Fibroblast of skin of right quadriceps (primary cell): ENCODE results near the gene NYNRIN.
A peak's percentile ranks its signal among the peaks of the same experiment; 100 is the strongest.
"Not testable (repeated sequence)": the region's sequence is repeated elsewhere in the genome, so short reads cannot be mapped to it uniquely, and the experiment has no call there.

Experiments
- DNase-seq: peaks from one replicate; pipeline ENCODE4 v3.0.0-alpha.2; 2013

NYNRIN gene

DNA sequence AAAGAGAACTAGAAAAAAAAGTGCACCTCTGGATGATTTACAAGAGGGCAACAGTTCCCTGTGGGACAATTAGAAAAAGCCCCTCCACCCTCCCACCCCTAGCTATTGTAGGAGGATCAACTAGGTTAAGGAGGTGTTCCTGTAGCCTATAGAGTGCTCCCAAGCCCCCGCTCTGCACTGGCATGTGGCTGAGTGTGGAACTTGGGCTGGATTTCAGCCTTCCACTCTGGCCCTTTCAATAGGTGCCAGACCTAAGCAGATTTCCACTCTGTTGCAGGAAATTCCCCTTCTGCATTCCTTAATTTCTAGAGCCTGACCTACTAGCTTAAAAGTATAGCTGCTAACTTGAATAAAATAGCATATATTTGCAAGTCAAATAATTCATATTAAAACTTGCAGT is 28.1 kb upstream of the NYNRIN start:
- DNase-seq = no peak

DNA sequence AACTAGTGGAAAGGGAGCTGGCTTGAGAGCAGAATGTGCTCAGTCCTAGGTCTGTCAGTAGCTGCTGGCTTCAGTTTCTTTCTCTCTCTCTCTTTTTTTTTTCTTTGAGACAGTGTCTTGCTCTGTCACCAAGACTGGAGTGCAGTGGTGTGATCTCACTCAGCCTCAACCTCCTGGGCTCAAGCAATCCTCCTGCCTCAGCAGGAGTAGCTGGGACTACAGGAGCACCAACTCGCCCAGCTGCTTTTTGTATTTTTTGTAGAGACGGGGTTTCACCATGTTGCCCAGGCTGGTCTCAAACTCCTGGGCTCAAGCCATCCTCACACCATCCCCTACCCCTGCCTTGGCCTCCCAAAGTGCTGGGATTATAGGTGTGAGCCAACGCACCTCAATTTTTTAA is 27.2 kb upstream of the NYNRIN start:
- DNase-seq = not testable (repeated sequence)

GRCh38 chr14:24372701-24373416 is 25.9 kb upstream of the NYNRIN start:
- peak; percentile 32 for DNase-seq

DNA sequence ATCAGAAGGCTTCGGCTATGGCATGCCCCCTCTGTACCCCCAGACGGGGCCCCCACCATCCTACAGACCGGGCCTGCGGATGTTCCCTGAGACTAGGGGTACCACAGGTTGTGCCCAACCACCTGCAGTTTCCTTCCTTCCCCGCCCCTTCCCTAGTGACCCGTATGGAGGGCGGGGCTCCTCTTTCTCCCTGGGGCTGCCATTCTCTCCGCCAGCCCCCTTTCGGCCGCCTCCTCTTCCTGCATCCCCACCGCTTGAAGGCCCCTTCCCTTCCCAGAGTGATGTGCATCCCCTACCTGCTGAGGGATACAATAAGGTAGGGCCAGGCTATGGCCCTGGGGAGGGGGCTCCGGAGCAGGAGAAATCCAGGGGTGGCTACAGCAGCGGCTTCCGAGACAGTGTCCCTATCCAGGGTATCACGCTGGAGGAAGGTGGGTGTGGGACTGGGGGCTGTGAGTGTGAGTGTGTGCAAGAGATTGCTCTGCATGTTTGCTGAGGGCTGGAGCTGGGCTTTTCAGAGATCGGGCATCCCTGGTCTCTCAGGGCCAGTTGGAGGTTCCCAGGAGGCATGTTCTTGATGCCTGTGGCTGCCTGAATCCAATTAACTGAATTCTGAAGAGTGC is 22.2 kb upstream of the NYNRIN start:
- no peak for DNase-seq

DNA sequence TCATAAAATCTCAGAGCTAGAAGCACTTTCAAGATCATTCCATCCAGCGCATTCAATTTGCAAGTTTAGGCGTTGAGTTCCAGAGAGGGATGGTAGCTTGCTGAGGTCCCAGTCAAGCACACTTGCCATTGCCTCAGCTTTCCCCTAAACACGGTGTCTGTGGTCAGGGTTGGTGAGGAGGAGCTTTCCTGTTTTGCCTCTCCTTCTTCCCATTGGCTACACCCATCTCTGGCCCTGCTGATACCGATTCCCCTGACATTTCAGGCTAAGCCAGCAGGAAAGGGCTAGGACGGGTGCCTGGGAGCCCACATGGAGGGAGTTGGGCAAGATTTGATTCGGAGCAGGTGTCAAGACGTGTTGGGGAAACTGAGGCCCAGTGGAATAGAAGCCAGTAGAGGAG is 21.7 kb upstream of the NYNRIN start:
- DNase-seq = no peak

DNA sequence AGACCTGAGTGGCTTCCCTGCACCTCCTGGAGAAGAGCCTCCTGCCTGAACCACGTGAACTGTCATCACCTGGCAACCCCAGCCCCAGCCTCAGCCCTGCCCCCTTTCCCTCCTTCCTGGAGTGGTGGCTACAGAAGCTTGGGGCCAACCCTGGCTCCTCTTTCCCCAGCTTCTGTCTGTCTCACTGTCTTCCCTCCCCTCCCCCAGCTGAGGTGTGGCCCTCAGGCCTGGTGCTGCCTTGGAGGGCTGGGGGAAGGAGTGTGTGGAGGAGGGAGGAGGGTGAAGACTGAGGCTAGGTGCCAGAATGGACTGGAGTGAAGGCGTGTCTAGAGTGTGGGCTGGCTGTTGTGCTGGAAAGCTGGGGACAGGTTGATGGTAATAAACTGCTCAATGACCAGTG is 21.1 kb upstream of the NYNRIN start:
- DNase-seq = peak; percentile 15

DNA sequence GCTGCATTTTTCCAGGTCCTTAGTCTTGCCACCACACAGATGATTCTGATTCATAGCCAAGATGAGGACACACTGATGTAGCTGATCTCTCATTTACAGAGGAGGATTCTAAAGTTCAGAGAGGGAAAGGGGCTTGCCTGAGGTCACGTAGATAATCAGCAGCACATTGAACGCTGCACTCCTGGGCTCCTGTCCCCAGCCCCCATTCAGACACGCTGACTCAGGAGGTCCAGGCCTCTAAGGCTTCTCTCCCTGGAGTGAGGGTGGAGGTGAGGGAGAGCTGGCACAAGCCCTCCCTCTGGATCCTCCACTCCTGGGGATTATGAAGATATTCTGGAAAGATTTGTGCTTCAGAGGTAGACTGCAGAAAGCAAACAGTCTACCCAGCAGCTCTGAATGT is 20.5 kb upstream of the NYNRIN start:
- no peak for DNase-seq

GRCh38 chr14:24378981-24379906 is 19.6 kb upstream of the NYNRIN start:
- no peak for DNase-seq

DNA sequence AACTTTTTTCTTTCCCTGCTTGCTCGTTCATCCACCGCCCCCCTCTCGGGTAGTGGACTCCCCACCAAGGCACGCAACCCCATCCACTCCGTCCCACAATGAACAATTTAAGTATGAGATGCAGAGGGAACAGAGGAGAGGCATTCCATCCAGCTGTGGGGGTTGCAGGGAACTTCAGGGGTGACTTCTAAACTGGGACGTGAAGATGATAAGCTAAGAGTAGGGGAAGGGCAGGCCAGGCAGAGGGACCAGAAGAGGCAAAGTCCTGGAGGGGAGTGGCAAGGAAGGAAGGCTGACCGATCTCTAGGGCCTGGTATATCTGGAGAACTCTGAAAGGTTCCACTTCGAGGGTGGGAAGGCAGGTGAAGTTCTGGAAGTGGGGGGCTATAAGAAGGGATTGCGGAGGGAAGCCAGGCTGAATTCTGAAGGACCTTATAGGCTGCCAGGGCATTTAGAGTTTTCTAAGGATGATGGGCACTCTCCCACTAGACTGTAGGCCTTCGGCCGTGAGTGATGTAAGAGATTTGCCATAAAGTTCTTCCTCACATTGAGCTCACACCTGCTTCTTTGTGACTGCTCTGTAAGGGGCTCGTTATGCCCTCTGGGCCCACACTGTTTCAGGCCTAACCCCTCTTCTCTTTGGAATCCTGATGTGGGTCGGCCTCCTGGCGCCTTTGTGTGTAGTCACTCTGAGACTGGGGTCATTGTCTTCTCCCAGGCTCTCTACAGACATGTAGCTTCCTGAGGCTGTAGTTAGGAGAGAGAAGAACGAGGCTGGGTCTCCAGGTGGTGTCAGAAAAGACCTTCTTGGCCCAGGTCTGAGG is 18.7 kb upstream of the NYNRIN start:
- no peak for DNase-seq

DNA sequence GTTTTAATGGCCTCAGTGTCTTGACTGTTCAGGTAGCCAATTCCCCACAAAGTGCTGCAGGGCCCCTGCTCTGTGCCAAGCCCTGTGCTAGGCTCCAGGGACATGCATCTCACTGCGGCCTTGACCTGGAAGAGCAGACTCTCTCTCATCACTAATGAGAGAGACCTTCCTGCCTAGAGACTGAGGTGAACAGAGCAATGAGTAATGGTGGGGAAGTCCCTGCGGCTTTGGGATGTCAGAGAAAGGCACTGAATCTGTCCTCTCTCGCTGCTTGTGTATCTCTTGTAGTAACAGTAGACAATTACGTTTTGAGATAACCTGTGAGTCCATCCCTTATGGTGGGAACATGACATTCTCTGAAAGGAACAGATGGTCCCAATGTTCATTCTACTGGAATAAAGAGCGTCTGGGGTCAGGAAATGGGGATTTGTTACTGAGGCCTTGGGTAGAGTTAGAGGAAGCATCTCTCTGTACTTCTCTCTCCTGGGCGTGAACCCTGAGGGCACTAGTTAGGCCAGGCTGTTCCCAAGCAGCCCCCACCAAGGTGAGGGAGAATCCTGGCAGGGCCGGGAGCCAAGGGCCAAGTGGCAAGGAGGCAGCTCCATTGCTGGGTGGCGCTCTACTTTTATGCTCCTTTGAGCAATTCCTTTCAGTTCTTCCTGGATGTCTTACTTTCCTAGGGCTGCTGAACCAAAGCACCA is 17.3 kb upstream of the NYNRIN start:
- no peak for DNase-seq

DNA sequence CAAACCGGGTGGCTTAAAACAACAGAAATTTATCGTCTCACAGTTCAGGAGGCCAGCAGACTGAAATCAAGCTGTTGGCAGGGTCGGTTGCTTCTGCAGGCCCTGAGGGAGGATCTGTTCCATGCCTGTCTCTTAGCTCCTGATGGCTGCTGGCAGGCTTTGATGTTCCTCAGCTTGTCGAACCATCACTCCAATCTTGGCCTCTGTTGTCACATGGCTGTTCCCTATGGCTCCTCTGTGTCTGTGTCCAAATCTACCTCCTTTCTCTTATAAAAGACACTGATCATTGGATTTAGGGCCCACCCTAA is 16.8 kb upstream of the NYNRIN start:
- DNase-seq = no peak

DNA sequence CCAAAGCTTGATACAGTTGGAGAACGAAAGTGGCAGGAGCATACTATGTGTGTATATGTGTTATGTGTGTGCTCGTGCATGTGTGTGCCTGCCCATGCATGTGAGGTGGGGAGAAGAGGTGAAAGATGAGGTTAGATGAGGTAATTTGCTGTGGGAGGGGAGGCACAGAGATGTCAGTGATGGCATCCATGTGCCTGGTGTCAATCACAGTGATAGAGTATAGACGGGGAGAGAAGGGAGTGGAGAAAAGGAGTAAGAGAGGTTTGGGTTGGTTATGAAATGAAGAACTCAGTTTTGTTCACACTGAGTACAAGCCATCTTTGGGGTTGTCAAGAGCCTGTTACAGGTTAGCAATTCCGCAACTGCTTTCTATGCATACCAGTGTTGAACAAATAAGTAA is 14.6 kb upstream of the NYNRIN start:
- DNase-seq = no peak

DNA sequence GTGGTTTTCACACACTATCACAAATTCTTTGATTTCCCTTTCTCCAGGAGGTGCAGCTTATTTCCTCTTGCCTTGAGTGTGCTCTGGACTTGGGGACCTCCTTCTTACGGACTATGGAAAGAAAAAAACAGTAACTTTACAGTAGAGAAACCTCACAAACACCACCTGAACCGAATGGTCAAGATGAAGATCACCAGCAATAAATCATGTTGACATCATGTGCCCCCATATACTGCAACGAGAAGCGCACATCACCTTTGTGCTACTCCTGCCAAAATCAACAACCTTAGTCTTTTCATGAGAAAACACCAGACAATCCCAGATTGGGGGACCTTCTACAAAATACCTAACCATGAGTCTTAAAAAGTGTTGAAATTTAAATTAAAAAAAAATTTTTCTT is 13.3 kb upstream of the NYNRIN start:
- no peak for DNase-seq

DNA sequence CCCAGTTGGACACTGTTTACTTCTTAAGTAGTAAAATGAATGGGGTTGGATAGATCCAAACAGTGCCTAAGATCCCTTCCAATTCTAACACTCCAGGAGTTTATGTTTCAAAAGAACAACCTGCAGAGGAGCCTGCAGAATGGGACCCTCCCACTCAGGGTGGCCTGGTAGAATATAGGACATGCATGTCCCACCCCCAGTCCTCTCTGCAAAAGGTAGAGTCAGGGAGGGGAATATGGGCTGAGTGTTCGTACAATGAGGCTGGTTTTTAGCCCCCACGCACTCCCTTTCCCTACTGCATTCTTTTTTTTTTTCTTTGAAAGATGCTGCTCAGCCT is 11.8 kb upstream of the NYNRIN start:
- DNase-seq = no peak

- not testable (repeated sequence) for DNase-seq
These were observed 11.2 kb upstream of the NYNRIN start for GRCh38 chr14:24387579-24387978.

GRCh38 chr14:24388474-24389179 is 10.2 kb upstream of the NYNRIN start:
- DNase-seq = no peak

GRCh38 chr14:24389226-24389848 is 9.5 kb upstream of the NYNRIN start:
- no peak for DNase-seq

DNA sequence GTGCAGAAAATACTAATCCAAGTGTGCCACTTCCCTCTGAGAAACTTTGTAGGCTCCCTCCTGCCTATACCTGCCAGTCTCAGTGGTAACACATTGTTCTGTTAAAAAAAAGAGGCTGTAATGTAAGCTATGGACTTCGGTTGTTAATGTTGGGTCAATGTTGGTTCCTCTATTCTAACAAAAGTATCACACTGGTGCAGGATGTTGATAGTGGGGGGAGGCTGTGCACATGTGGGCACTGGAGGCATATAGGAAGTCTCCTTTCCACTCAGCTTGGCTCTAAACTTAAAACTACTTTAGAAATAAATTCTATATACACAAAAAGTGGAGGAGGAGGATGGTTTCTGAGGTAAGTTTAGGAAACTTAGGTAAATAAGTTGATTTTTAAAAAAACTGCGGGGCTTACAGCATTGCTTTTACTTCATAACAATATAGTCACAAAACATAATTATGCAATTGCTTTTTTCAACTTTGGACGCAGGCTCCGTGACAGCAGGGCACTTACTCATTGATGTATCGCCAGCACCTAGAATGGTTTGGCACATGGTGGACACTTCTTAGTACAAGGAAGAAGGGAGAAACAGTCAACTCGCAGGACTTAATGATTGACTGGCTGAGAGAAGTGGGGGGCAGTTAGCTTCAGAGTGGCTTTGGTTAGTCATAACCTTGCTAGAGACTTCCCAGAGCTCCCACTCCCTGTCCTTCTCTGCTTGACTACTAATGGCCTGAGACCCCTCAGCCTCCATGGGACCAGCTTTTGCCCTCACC is 7.9 kb upstream of the NYNRIN start:
- DNase-seq = no peak

- DNase-seq = peak; percentile 47
These were observed 6.3 kb upstream of the NYNRIN start for GRCh38 chr14:24392325-24393091.

DNA sequence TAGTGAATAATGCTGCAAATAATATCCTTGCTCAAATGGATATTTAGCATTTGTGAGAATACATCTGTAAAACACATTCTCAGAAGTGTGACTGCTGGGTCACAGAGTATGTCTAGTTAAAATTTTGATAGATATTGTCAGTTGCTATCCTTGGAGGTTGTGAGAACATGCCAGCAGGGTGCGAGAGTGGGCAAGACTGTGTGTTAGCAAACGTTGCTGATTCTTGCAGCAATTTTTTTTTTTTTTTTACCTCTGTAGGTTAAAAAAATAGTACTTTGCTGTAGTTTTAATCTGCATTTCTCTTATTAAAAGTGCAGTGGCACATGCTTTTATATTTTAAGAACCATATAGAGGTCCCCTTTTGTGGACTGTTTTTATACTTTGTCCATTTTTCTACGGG is 4.5 kb upstream of the NYNRIN start:
- no peak for DNase-seq
